Measurements from ENCODE around the gene SYNRG. TPM values are rescaled to one million over a fixed set of nuclear protein-coding genes. Genes with fewer than 3 reads are reported as not detected.

Gene SYNRG
- total and polyA plus RNA-seq, 2 of the 13 experiments (the other 11 are each of a cell fraction or from before 2014, with no cell fraction given) = 7.3 to 8.7 TPM

Small RNAs within 50 kb of the gene (microRNA-seq; reads per million reads assigned to microRNA genes)
- not detected for gene MIR378J

Small RNAs within 50 kb of the gene (small RNA-seq; reads per million reads assigned to genes)
- 0 reads per million in 3 experiments for gene MIR378J (ENCODE audit: insufficient read depth in 2 of 3, insufficient read length in 3 of 3, low read depth in 2 of 3, low replicate concordance in 1 of 3)

Other genes with a start within 250 kb of the SYNRG start
- gene C17orf78, start 233.4 kb downstream of the SYNRG start, total RNA-seq (2016; rRNA removed; fragmentation: Illumina TruSeq; extraction: Trizol) = not detected in 2 replicates
- gene C17orf78, start 233.4 kb downstream of the SYNRG start, polyA plus RNA-seq (2011; rRNA removed) = not detected in 2 replicates
- 47.2 and 66.3 TPM in 2 replicates for gene ACACA, start 202.6 kb downstream of the SYNRG start, total RNA-seq (2016; rRNA removed; fragmentation: Illumina TruSeq; extraction: Trizol)
- 39.2 and 41.7 TPM in 2 replicates for gene ACACA, start 202.6 kb downstream of the SYNRG start, polyA plus RNA-seq (2011; rRNA removed)
- gene TADA2A, start 202.5 kb downstream of the SYNRG start, total RNA-seq (2016; rRNA removed; fragmentation: Illumina TruSeq; extraction: Trizol) = 13.0 and 14.0 TPM in 2 replicates
- 5.8 and 8.0 TPM in 2 replicates for gene TADA2A, start 202.5 kb downstream of the SYNRG start, polyA plus RNA-seq (2011; rRNA removed)
- gene DUSP14, start 119.5 kb downstream of the SYNRG start, total RNA-seq (2016; rRNA removed; fragmentation: Illumina TruSeq; extraction: Trizol) = 33.5 and 44.1 TPM in 2 replicates
- 38.6 and 39.8 TPM in 2 replicates for gene DUSP14, start 119.5 kb downstream of the SYNRG start, polyA plus RNA-seq (2011; rRNA removed)
- 36.1 and 41.4 TPM in 2 replicates for gene DDX52, start 34.0 kb upstream of the SYNRG start, total RNA-seq (2016; rRNA removed; fragmentation: Illumina TruSeq; extraction: Trizol)
- 6.8 and 8.9 TPM in 2 replicates for gene DDX52, start 34.0 kb upstream of the SYNRG start, polyA plus RNA-seq (2011; rRNA removed)
- gene HNF1B, start 135.6 kb upstream of the SYNRG start, total RNA-seq (2016; rRNA removed; fragmentation: Illumina TruSeq; extraction: Trizol) = 1.8 and 1.9 TPM in 2 replicates
- 4.3 and 5.3 TPM in 2 replicates for gene HNF1B, start 135.6 kb upstream of the SYNRG start, polyA plus RNA-seq (2011; rRNA removed)

All from HepG2 (cell line).